H1 (cell line): ENCODE measurements around the gene CDK5RAP3. TPM values are rescaled to one million over a fixed set of nuclear protein-coding genes. Genes with fewer than 3 reads are reported as not detected.

Source experiments
- RAD21 ChIP-seq, 2 experiments: IDR thresholded peaks in 1 of 2; conservative IDR thresholded peaks in 1 of 2; 2 replicates each; pipeline ENCODE4 v1.6.1; 2011; ENCODE audit warnings: low read depth in 2 of 2, low read length in 2 of 2, improper control_type of control experiment in 1 of 2, inconsistent platforms in 1 of 2, mild to moderate bottlenecking in 1 of 2, moderate library complexity in 1 of 2
- RFX5 ChIP-seq: IDR thresholded peaks from 2 replicates; pipeline ENCODE4 v1.6.1; 2011; ENCODE audit warnings: low read depth, low read length, improper control_type of control experiment, borderline replicate concordance
- polyA plus RNA-seq, 7 experiments: library from polyadenylated mRNA; depleted of rRNA in 3 of 7; stranded (reverse) in 5 of 7; unstranded in 2 of 7; fragments of >200 nt in 5 of 7; fragments of 200-250 nt in 2 of 7; gene quantifications; 1 replicate in 5 of 7; 2 replicates in 1 of 7; 4 replicates in 1 of 7; pipeline versions ENCODE4 v1.2.1 to v1.2.3, GENCODE V29; 2011 to 2013; ENCODE audit warnings: missing spikeins in 2 of 7, mixed read lengths in 2 of 7
- total RNA-seq: library from RNA; stranded (reverse); fragmentation: NEBNext Ultra II Directional; extraction: Animal tissue kit (Norgen Biotek cat#: 25700); gene quantifications from 2 replicates; pipeline ENCODE4 v1.2.1, GENCODE V29; 2021

The CDK5RAP3 gene
- total and polyA plus RNA-seq, 2 of the 8 experiments (the other 6 are each of a cell fraction or from before 2014, with no cell fraction given): 88.2 to 93.2 TPM

- TF ChIP-seq RAD21 (IDR thresholded peaks at IDR 0.05 in 1 of 2, conservative IDR thresholded peaks at IDR 0.05 in 1 of 2; ENCODE audit: low read depth in 2 of 2, low read length in 2 of 2): no peak
- TF ChIP-seq RFX5: no peak
Observed at GRCh38 chr17:47980541-47980940, 9.6 kb downstream of the CDK5RAP3 start (continued).
